Stromal cell of bone marrow (primary cell): Measurements from ENCODE around the gene TMBIM4.
A peak's percentile ranks its signal among the peaks of the same experiment; 100 is the strongest.
"Not testable (repeated sequence)": the region's sequence is repeated elsewhere in the genome, so short reads cannot be mapped to it uniquely, and the experiment has no call there.

Source experiments
- DNase-seq: peaks from one replicate; pipeline ENCODE4 v3.0.0-alpha.2; 2012; ENCODE audit warnings: low read depth

The TMBIM4 gene

GRCh38 chr12:66169221-66170170 lies at the start of gene TMBIM4:
TSS of gene TMBIM4 (minus strand) at chr12:66169996. CDS start at chr12:66169951, 45 bp downstream.
- peak; percentile 91 for DNase-seq

GRCh38 chr12:66217342-66217917 lies 47.6 kb upstream of the TMBIM4 start:
- DNase-seq: no peak

GRCh38 chr12:66213011-66213410 lies 43.2 kb upstream of the TMBIM4 start:
- not testable (repeated sequence) for DNase-seq

GRCh38 chr12:66211573-66211972 lies 41.8 kb upstream of the TMBIM4 start:
- DNase-seq: not testable (repeated sequence)

- DNase-seq: peak; percentile 54
Measured at GRCh38 chr12:66210840-66211239, 41.0 kb upstream of the TMBIM4 start.

- no peak for DNase-seq
Measured at GRCh38 chr12:66206141-66206540, 36.3 kb upstream of the TMBIM4 start.

- DNase-seq: no peak
Measured at GRCh38 chr12:66203820-66204219, 34.0 kb upstream of the TMBIM4 start.

- DNase-seq: no peak
Measured at GRCh38 chr12:66199831-66200509, 30.2 kb upstream of the TMBIM4 start.

- DNase-seq: no peak
Measured at GRCh38 chr12:66199141-66199540, 29.3 kb upstream of the TMBIM4 start.

GRCh38 chr12:66197495-66197921 lies 27.7 kb upstream of the TMBIM4 start:
- DNase-seq: no peak

- no peak for DNase-seq
Measured at GRCh38 chr12:66196806-66197205, 27.0 kb upstream of the TMBIM4 start.

GRCh38 chr12:66195242-66195641 lies 25.4 kb upstream of the TMBIM4 start:
- DNase-seq: no peak

GRCh38 chr12:66194122-66194521 lies 24.3 kb upstream of the TMBIM4 start:
- no peak for DNase-seq

- no peak for DNase-seq
Measured at GRCh38 chr12:66191547-66192126, 21.8 kb upstream of the TMBIM4 start.

GRCh38 chr12:66190519-66191370 lies 20.9 kb upstream of the TMBIM4 start:
- DNase-seq: no peak

GRCh38 chr12:66189889-66190288 lies 20.1 kb upstream of the TMBIM4 start:
- no peak for DNase-seq

GRCh38 chr12:66189486-66189843 lies 19.7 kb upstream of the TMBIM4 start:
- DNase-seq: no peak

GRCh38 chr12:66188584-66189485 lies 19.0 kb upstream of the TMBIM4 start, which contains the start of gene IRAK3:
TSS of gene IRAK3 (plus strand) at chr12:66189214. CDS start at chr12:66189300, 86 bp downstream.
- no peak for DNase-seq

GRCh38 chr12:66187821-66188220 lies 18.0 kb upstream of the TMBIM4 start:
- DNase-seq: no peak

- no peak for DNase-seq
Measured at GRCh38 chr12:66187036-66187435, 17.2 kb upstream of the TMBIM4 start.
